Astrocyte (in vitro differentiated cells and primary cell): ENCODE data around the gene G6PC1. TPM values are rescaled to one million over a fixed set of nuclear protein-coding genes. Genes with fewer than 3 reads are reported as not detected.

Experiments
- DNase-seq: peaks from one replicate; pipeline ENCODE4 v3.0.0-alpha.2; 2010; ENCODE audit warnings: low read depth
- FAIRE-seq: peaks from 2 replicates; lab custom pipeline; 2011; peaks lifted over from hg19 to GRCh38; lab: Jason Lieb, UNC
- H2AFZ ChIP-seq: 2 replicates; pipeline ENCODE4 v1.6.0; 2012; ENCODE audit warnings: low read depth, low read length, inconsistent platforms
- H3K27ac ChIP-seq: 2 replicates; pipeline ENCODE4 v1.5.1; 2011; ENCODE audit warnings: low read depth, low read length, inconsistent platforms
- H3K27me3 ChIP-seq: 2 replicates; pipeline ENCODE4 v1.6.0; 2011; ENCODE audit warnings: low read length, inconsistent platforms; ENCODE audit not compliant: insufficient read depth
- H3K36me3 ChIP-seq: 2 replicates; pipeline ENCODE4 v1.5.1; 2011; ENCODE audit warnings: low read length, inconsistent platforms; ENCODE audit not compliant: insufficient read depth
- H3K4me1 ChIP-seq: 2 replicates; pipeline ENCODE4 v1.5.1; 2011; ENCODE audit warnings: low read length, inconsistent platforms; ENCODE audit not compliant: insufficient read depth
- H3K4me2 ChIP-seq: 2 replicates; pipeline ENCODE4 v1.6.0; 2012; ENCODE audit warnings: low read length, inconsistent platforms
- H3K4me3 ChIP-seq: 2 replicates; pipeline ENCODE4 v1.5.1; 2011; ENCODE audit warnings: low read depth, mild to moderate bottlenecking, low read length, inconsistent platforms; ENCODE audit not compliant: insufficient read depth
- H3K79me2 ChIP-seq: 2 replicates; pipeline ENCODE4 v1.6.0; 2012; ENCODE audit warnings: mild to moderate bottlenecking, low read length, inconsistent platforms; ENCODE audit not compliant: insufficient read depth
- H3K9ac ChIP-seq: 2 replicates; pipeline ENCODE4 v1.6.0; 2012; ENCODE audit warnings: mild to moderate bottlenecking, low read length, inconsistent platforms
- H3K9me3 ChIP-seq: 2 replicates; pipeline ENCODE4 v1.5.1; 2012; ENCODE audit warnings: low read depth, mild to moderate bottlenecking, low read length, inconsistent platforms; ENCODE audit not compliant: insufficient read depth
- H4K20me1 ChIP-seq: 2 replicates; pipeline ENCODE4 v1.6.0; 2012; ENCODE audit warnings: low read length, inconsistent platforms; ENCODE audit not compliant: insufficient read depth
- H3K27ac Mint-ChIP-seq: one replicate; pipeline ENCODE4 v1.8.0; 2021; ENCODE audit warnings: mild to moderate bottlenecking, mixed read lengths; ENCODE audit not compliant: unreplicated experiment
- H3K27me3 Mint-ChIP-seq: one replicate; pipeline ENCODE4 v1.8.0; 2021; ENCODE audit warnings: low read depth, mixed read lengths; ENCODE audit not compliant: unreplicated experiment
- H3K36me3 Mint-ChIP-seq: one replicate; pipeline ENCODE4 v1.8.0; 2021; ENCODE audit warnings: low read depth, mixed read lengths; ENCODE audit not compliant: unreplicated experiment
- H3K4me1 Mint-ChIP-seq: one replicate; pipeline ENCODE4 v1.8.0; 2021; ENCODE audit warnings: low read depth, mixed read lengths; ENCODE audit not compliant: unreplicated experiment
- H3K4me3 Mint-ChIP-seq: one replicate; pipeline ENCODE4 v1.8.0; 2021; ENCODE audit warnings: mild to moderate bottlenecking, moderate library complexity, mixed read lengths; ENCODE audit not compliant: unreplicated experiment
- H3K9me3 Mint-ChIP-seq: one replicate; pipeline ENCODE4 v1.8.0; 2021; ENCODE audit warnings: mild to moderate bottlenecking, mixed read lengths; ENCODE audit not compliant: unreplicated experiment
- EZH2 ChIP-seq: IDR thresholded peaks from 2 replicates; pipeline ENCODE4 v1.6.1; 2012; ENCODE audit warnings: mild to moderate bottlenecking, low read length, inconsistent platforms; ENCODE audit not compliant: insufficient read depth
- total RNA-seq: library from RNA; stranded (reverse); gene quantifications from 2 replicates; pipeline ENCODE4 v1.2.1, GENCODE V29; 2021
- TF ChIP-seq, protein P1 (sequence below): IDR thresholded peaks from 2 replicates; pipeline ENCODE4 v1.5.1; 2011; ENCODE audit warnings: low read depth, mild to moderate bottlenecking, inconsistent platforms, low read length, moderate library complexity; ENCODE audit not compliant: insufficient read depth

G6PC1 gene
- total RNA-seq, 1 donor from 2014 or later, result not detected

DNA sequence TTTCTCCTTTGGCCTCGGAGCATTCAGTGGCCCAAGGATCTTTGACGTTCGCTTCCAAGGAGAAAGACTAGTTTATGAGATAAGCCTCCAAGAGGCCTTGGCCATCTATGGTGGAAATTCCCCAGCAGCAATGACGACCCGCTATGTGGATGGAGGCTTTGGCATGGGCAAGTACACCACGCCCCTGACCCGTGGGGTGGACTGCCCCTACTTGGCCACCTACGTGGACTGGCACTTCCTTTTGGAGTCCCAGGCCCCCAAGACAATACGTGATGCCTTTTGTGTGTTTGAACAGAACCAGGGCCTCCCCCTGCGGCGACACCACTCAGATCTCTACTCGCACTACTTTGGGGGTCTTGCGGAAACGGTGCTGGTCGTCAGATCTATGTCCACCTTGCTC is 48.2 kb upstream of the G6PC1 start:
- no peaks in the 10 kb centered on the region for H3K4me1 ChIP-seq
- Mint-ChIP-seq H3K4me3 (no peak overlapping the region), H3K4me1 (peaks cover 2% of the 10 kb centered on the region), H3K27me3 (peaks cover 22% of the 10 kb centered on the region), H3K27ac (no peak overlapping the region), H3K9me3 (no peaks in the 10 kb centered on the region), H3K36me3 (peaks cover 16% of the 10 kb centered on the region)
- no peak overlapping the region for H3K27ac ChIP-seq
- no peak overlapping the region for H2AFZ ChIP-seq
- H3K79me2 ChIP-seq, result no peaks in the 10 kb centered on the region
- H3K36me3 ChIP-seq, result no peaks in the 10 kb centered on the region
- H3K4me3 ChIP-seq, result no peak overlapping the region
- H3K9ac ChIP-seq, result no peak overlapping the region
- FAIRE-seq, result no peak
- TF ChIP-seq, protein P1, sequence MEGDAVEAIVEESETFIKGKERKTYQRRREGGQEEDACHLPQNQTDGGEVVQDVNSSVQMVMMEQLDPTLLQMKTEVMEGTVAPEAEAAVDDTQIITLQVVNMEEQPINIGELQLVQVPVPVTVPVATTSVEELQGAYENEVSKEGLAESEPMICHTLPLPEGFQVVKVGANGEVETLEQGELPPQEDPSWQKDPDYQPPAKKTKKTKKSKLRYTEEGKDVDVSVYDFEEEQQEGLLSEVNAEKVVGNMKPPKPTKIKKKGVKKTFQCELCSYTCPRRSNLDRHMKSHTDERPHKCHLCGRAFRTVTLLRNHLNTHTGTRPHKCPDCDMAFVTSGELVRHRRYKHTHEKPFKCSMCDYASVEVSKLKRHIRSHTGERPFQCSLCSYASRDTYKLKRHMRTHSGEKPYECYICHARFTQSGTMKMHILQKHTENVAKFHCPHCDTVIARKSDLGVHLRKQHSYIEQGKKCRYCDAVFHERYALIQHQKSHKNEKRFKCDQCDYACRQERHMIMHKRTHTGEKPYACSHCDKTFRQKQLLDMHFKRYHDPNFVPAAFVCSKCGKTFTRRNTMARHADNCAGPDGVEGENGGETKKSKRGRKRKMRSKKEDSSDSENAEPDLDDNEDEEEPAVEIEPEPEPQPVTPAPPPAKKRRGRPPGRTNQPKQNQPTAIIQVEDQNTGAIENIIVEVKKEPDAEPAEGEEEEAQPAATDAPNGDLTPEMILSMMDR, result no peak
- H4K20me1 ChIP-seq, result no peaks in the 10 kb centered on the region
- H3K27me3 ChIP-seq, result peaks cover 5% of the 10 kb centered on the region
- no peak overlapping the region for H3K4me2 ChIP-seq
- DNase-seq, result no peak
- H3K9me3 ChIP-seq, result no peaks in the 10 kb centered on the region

GRCh38 chr17:42853004-42853403 is 47.6 kb upstream of the G6PC1 start:
- no peaks in the 10 kb centered on the region for H3K79me2 ChIP-seq
- H3K9ac ChIP-seq, result no peak overlapping the region
- DNase-seq (no peak), FAIRE-seq (no peak)
- H2AFZ ChIP-seq, result no peak overlapping the region
- H3K4me1 ChIP-seq, result no peaks in the 10 kb centered on the region
- no peak overlapping the region for H3K4me3 ChIP-seq
- peaks cover 5% of the 10 kb centered on the region for H3K27me3 ChIP-seq
- peaks cover 2% of the 10 kb centered on the region for H3K4me1 Mint-ChIP-seq
- H4K20me1 ChIP-seq, result no peaks in the 10 kb centered on the region
- no peak overlapping the region for H3K4me2 ChIP-seq
- no peaks in the 10 kb centered on the region for H3K9me3 Mint-ChIP-seq
- no peak overlapping the region for H3K27ac Mint-ChIP-seq
- no peaks in the 10 kb centered on the region for H3K9me3 ChIP-seq
- H3K36me3 Mint-ChIP-seq, result peaks cover 16% of the 10 kb centered on the region
- TF ChIP-seq EZH2, result no peak
- TF ChIP-seq, protein P1, result no peak
- no peak overlapping the region for H3K27ac ChIP-seq
- no peak overlapping the region for H3K4me3 Mint-ChIP-seq
- H3K36me3 ChIP-seq, result no peaks in the 10 kb centered on the region
- peaks cover 24% of the 10 kb centered on the region for H3K27me3 Mint-ChIP-seq

GRCh38 chr17:42853597-42853967 is 47.0 kb upstream of the G6PC1 start:
- Histone ChIP-seq H3K9ac (no peak overlapping the region), H3K9me3 (no peaks in the 10 kb centered on the region), H3K4me2 (no peak overlapping the region), H3K36me3 (no peaks in the 10 kb centered on the region), H3K27me3 (peaks cover 5% of the 10 kb centered on the region), H3K79me2 (no peaks in the 10 kb centered on the region), H3K4me3 (no peak overlapping the region), H3K27ac (no peak overlapping the region), H3K4me1 (no peaks in the 10 kb centered on the region), H2AFZ (no peak overlapping the region), H4K20me1 (no peaks in the 10 kb centered on the region)
- H3K9me3 Mint-ChIP-seq, result no peaks in the 10 kb centered on the region
- H3K36me3 Mint-ChIP-seq, result peaks cover 16% of the 10 kb centered on the region
- DNase-seq (no peak), FAIRE-seq (no peak)
- peaks cover 2% of the 10 kb centered on the region for H3K4me1 Mint-ChIP-seq
- no peak overlapping the region for H3K27ac Mint-ChIP-seq
- peaks cover 24% of the 10 kb centered on the region for H3K27me3 Mint-ChIP-seq
- no peak overlapping the region for H3K4me3 Mint-ChIP-seq
- TF ChIP-seq, protein P1, result no peak
- no peak for TF ChIP-seq EZH2
